Uterus (tissue), 4 donors: ENCODE measurements around the gene PTGFRN. TPM values are rescaled to one million over a fixed set of nuclear protein-coding genes. Genes with fewer than 3 reads are reported as not detected.

Experiments
- DNase-seq, 2 donors: peaks; one replicate each; pipeline ENCODE4 v3.0.0-alpha.2; 2019 to 2020
- H3K27ac ChIP-seq, 2 donors: fragments of 200-600 bp; sonication (generic); 1 replicate in 1 of 2; 2 replicates in 1 of 2; pipeline ENCODE4 v1.5.1; 2016 to 2018
- H3K27me3 ChIP-seq, 2 donors: fragments of 200-600 bp; sonication (generic); one replicate each; pipeline ENCODE4 v1.5.1; 2018 to 2019; ENCODE audit warnings: control low read depth in 1 of 2
- H3K36me3 ChIP-seq, 2 donors: fragments of 200-600 bp; sonication (generic); one replicate each; pipeline ENCODE4 v1.5.1; 2019; ENCODE audit warnings: control low read depth in 1 of 2
- H3K4me1 ChIP-seq, 2 donors: fragments of 200-600 bp; sonication (generic); one replicate each; pipeline ENCODE4 v1.5.1; 2018 to 2019; ENCODE audit warnings: control low read depth in 1 of 2
- H3K4me3 ChIP-seq, 2 donors: fragments of 200-600 bp; sonication (generic); 1 replicate in 1 of 2; 2 replicates in 1 of 2; pipeline ENCODE4 v1.5.1; 2018 to 2019; ENCODE audit warnings: mild to moderate bottlenecking in 1 of 2
- H3K9me3 ChIP-seq, 2 donors: fragments of 200-600 bp; sonication (generic); one replicate each; pipeline ENCODE4 v1.5.1; 2019; ENCODE audit warnings: control low read depth in 1 of 2
- POLR2A ChIP-seq, 2 donors: fragments of 450-650 bp; IDR thresholded peaks; one replicate each; pipeline ENCODE4 v1.6.1; 2016; ENCODE audit warnings: antibody characterized with exemption in 2 of 2, mild to moderate bottlenecking in 1 of 2, moderate library complexity in 1 of 2
- intact Hi-C: fragments of 100-400 bp; cut with DNase I; formaldehyde crosslinking; loops from one replicate; pipeline ENCODE4 v1.15.1; 2023; ENCODE audit warnings: low total_unique reads
- total RNA-seq, 4 donors: library from RNA; depleted of rRNA in 3 of 4; stranded (reverse); fragments of >200 nt in 3 of 4; gene quantifications; one replicate each; pipeline versions ENCODE4 v1.1.0 to v1.2.4, GENCODE V29; 2014 to 2023
- TF ChIP-seq, protein P1 (sequence below), 4 experiments: fragments of 200-600 bp in 2 of 4; fragments of 450-650 bp in 2 of 4; sonication (generic) in 2 of 4; IDR thresholded peaks; one replicate each; pipeline ENCODE4 v1.5.1; 2016 to 2019; ENCODE audit warnings: antibody characterized with exemption in 4 of 4, mild to moderate bottlenecking in 2 of 4, moderate library complexity in 1 of 4
- donor health status: DM: yes; HTN: yes; CAD: no.

The PTGFRN gene
- total RNA-seq, 4 donors from 2014 or later = 32.4 to 134 (median 88.8) TPM

DNA sequence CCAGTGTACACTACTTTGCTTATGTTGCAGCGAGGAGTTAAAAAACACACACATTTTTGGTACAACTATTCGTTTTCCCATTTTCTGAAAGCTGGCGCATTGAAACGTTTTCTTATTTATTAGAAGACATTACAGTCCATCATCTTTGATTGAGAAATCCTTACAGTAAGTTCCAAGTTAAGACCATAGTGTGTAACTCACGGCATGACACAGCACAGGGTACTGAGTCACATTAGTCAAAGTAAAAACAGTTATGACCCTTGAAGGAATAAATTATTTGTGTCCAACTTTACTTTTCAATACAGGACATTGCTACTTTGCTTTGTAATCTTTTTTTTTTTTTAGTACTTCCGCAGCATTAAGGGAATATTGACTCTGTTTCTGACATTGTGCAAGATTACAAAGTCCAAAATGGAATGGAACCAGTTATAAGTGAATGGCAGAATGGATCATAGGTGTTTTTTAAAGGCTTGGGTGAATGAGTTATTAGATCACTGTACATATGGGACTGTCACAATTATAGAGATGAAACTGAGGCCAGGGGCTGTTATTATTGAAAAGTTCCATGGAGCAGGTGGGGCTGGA, 11.7 kb downstream of the PTGFRN start:
- no peak overlapping the region for H3K4me3 ChIP-seq
- no peaks in the 10 kb centered on the region for H3K9me3 ChIP-seq
- TF ChIP-seq, protein P1, sequence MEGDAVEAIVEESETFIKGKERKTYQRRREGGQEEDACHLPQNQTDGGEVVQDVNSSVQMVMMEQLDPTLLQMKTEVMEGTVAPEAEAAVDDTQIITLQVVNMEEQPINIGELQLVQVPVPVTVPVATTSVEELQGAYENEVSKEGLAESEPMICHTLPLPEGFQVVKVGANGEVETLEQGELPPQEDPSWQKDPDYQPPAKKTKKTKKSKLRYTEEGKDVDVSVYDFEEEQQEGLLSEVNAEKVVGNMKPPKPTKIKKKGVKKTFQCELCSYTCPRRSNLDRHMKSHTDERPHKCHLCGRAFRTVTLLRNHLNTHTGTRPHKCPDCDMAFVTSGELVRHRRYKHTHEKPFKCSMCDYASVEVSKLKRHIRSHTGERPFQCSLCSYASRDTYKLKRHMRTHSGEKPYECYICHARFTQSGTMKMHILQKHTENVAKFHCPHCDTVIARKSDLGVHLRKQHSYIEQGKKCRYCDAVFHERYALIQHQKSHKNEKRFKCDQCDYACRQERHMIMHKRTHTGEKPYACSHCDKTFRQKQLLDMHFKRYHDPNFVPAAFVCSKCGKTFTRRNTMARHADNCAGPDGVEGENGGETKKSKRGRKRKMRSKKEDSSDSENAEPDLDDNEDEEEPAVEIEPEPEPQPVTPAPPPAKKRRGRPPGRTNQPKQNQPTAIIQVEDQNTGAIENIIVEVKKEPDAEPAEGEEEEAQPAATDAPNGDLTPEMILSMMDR (IDR thresholded peaks at IDR 0.05) = no peak
- no peak for TF ChIP-seq POLR2A (IDR thresholded peaks at IDR 0.05)
- H3K36me3 ChIP-seq = no peaks in the 10 kb centered on the region
- intact Hi-C loops = no loop called here
- no peaks in the 10 kb centered on the region for H3K27me3 ChIP-seq
- H3K4me1 ChIP-seq = no peaks in the 10 kb centered on the region
- DNase-seq = no peak
- H3K27ac ChIP-seq = no peak overlapping the region

DNA sequence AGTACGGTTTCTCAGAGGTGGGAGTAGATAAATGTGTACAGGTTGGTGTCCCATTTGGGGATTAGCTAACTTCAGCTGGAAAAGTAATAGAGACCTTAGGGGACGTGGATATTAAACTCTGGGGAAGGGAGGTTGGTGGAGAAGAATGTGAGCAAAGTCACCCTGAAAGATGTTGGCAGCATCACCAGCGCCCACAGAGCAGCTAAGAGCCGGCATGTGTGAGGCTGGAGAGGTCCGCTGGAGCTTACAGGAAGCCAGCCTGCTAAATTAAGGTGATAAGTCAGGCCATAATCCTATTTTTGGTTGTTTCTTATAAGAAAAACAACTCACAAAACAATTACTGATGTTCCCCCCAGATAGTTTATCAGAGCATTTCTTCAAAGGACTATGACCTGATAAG, 12.2 kb downstream of the PTGFRN start:
- no peak for DNase-seq
- no peak overlapping the region for H3K4me3 ChIP-seq
- H3K9me3 ChIP-seq = no peaks in the 10 kb centered on the region
- H3K27me3 ChIP-seq = no peaks in the 10 kb centered on the region
- H3K4me1 ChIP-seq = no peaks in the 10 kb centered on the region
- no peak for TF ChIP-seq POLR2A (IDR thresholded peaks at IDR 0.05)
- TF ChIP-seq, protein P1 (IDR thresholded peaks at IDR 0.05) = no peak
- H3K27ac ChIP-seq = no peak overlapping the region
- intact Hi-C loops = no loop called here
- H3K36me3 ChIP-seq = no peaks in the 10 kb centered on the region

DNA sequence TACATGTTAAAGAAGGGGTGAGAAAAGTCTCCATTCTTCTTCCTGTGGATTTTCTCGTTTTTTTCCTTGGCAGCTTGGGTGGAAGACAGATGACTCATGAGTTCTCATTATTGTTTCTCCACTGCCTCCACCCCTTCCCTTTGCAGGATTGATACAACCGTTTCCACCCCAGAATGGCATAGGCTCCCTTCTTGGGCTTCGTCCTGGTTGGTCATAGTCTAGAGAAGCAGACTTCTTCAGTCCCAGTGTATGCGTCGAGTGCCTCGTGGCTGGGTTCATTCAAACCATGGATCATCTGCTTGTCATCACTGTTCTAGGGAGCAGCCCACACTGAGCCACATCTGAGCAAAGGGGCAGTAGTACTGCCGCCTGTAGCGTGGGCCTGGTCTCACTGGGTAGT, 13.7 kb downstream of the PTGFRN start:
- H3K27me3 ChIP-seq = no peaks in the 10 kb centered on the region
- TF ChIP-seq, protein P1 (IDR thresholded peaks at IDR 0.05) = no peak
- TF ChIP-seq POLR2A (IDR thresholded peaks at IDR 0.05) = no peak
- no peaks in the 10 kb centered on the region for H3K36me3 ChIP-seq
- intact Hi-C loops = no loop called here
- H3K27ac ChIP-seq = no peak overlapping the region
- no peaks in the 10 kb centered on the region for H3K9me3 ChIP-seq
- no peak overlapping the region for H3K4me3 ChIP-seq
- H3K4me1 ChIP-seq = no peaks in the 10 kb centered on the region
- no peak for DNase-seq

DNA sequence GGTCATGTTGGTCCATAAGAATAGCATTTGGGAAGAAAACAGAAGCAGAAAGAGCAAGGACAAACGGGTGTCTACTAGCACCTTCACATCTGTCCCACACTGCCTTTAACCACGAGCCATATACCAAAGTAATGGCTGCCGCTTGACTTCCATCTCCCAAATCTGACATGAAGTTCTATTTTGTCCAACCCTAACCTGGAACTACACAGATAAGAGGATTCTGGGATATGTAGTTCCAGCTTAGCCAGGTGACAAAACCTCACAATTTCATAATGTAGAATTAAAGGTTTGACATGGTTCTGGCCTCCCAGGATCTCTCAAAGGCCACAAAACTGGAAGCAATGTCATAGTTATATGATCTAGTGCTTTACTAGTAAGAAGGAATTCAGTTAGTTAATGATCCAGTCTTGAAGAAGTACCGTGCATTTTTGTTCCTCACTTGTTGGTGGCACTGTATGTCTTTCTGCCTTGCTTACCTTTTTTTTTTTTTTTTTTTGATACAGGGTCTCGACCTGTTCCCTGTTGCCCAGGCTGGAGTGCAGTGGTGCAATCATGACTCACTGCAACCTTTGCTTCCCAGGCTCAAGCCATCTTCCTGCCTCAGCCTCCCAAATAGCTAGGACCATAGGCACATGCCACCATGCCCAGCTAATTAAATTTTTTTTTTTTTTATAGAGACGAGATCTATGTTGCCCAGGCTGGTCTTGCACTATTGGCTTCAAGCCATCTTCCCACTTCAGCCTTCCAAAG, 17.5 kb downstream of the PTGFRN start:
- H3K36me3 ChIP-seq = no peaks in the 10 kb centered on the region
- TF ChIP-seq, protein P1 (IDR thresholded peaks at IDR 0.05) = no peak
- no peak for TF ChIP-seq POLR2A (IDR thresholded peaks at IDR 0.05)
- no peak overlapping the region for H3K27ac ChIP-seq
- H3K4me3 ChIP-seq = no peak overlapping the region
- no peaks in the 10 kb centered on the region for H3K4me1 ChIP-seq
- no peak for DNase-seq
- intact Hi-C loops = no loop called here
- no peaks in the 10 kb centered on the region for H3K27me3 ChIP-seq
- no peaks in the 10 kb centered on the region for H3K9me3 ChIP-seq

DNA sequence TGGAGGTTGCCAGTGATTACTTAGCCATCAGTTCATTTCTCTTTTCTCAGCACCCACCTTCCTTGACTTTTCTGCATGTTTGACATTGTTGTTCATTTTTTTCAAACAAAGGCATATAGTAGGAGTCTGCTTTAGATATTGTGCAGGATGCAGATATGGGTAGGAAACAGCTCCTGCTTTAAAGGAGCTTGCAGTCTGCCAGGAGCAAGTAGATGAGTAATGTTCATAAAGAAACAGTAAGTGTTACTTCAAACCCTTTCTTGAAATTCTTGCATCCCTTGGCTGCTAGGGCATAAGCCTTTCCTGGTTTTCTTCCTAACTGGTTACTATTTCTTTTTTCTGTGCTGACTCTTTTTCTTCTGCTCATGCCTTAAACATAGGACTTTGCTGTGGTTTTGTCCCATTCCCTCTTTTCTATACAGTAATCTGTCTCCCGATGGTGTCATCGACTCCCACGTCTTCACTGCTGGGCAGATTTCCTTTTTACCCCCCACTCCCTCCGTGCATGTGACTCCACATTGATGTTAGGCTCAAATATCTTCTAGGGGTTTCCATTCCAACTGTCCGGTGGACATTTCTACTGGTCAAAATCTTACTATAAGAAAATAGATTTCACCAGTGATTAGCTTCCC, 20.4 kb downstream of the PTGFRN start:
- Histone ChIP-seq H3K27ac (no peak overlapping the region), H3K27me3 (no peaks in the 10 kb centered on the region), H3K4me1 (no peaks in the 10 kb centered on the region), H3K4me3 (no peak overlapping the region), H3K36me3 (no peaks in the 10 kb centered on the region), H3K9me3 (no peaks in the 10 kb centered on the region)
- intact Hi-C loops = no loop called here
- TF ChIP-seq, protein P1 (IDR thresholded peaks at IDR 0.05) = no peak
- no peak for TF ChIP-seq POLR2A (IDR thresholded peaks at IDR 0.05)
- DNase-seq = no peak
